Esophagus mucosa (tissue), 1 donor: ENCODE measurements around the gene HDAC7. TPM values are rescaled to one million over a fixed set of nuclear protein-coding genes. Genes with fewer than 3 reads are reported as not detected.

Source experiments
- ATAC-seq: fragments of 200-7000 bp; cut with Tn5 transposase; one replicate; pipeline ENCODE4 v1.9.1; 2020
- total RNA-seq: library from RNA; stranded (reverse); gene quantifications from one replicate; pipeline ENCODE4 v1.2.4, GENCODE V29; 2023
- donor health status: DM: yes; HTN: yes; CAD: no.

The HDAC7 gene
- total RNA-seq, 1 donor from 2014 or later: 25.1 TPM

- ATAC-seq: peak; percentile 80
These were observed 60.6 kb downstream of the HDAC7 start, which contains the start of gene RAPGEF3 for GRCh38 chr12:47758834-47759690. Gene RAPGEF3, minus strand, starts transcription at chr12:47758880. Its CDS starts 324 bp downstream, at chr12:47758556.

GRCh38 chr12:47758584-47758833 is 61.2 kb downstream of the HDAC7 start:
- ATAC-seq: no peak

- peak; percentile 0 for ATAC-seq
These were observed 61.7 kb downstream of the HDAC7 start for GRCh38 chr12:47757840-47758583.

GRCh38 chr12:47757364-47757839 is 62.3 kb downstream of the HDAC7 start:
- no peak for ATAC-seq

- ATAC-seq: peak; percentile 13
These were observed 63.8 kb downstream of the HDAC7 start for GRCh38 chr12:47755655-47756562.

- peak; percentile 41 for ATAC-seq
These were observed 64.8 kb downstream of the HDAC7 start for GRCh38 chr12:47754881-47755280.

GRCh38 chr12:47754126-47754525 is 65.6 kb downstream of the HDAC7 start:
- ATAC-seq: no peak

GRCh38 chr12:47753021-47754001 is 66.4 kb downstream of the HDAC7 start:
- ATAC-seq: peak; percentile 85

GRCh38 chr12:47752552-47752951 is 67.2 kb downstream of the HDAC7 start:
- ATAC-seq: peak; percentile 71

GRCh38 chr12:47752121-47752520 is 67.6 kb downstream of the HDAC7 start:
- no peak for ATAC-seq

GRCh38 chr12:47751561-47751960 is 68.1 kb downstream of the HDAC7 start:
- ATAC-seq: no peak

- ATAC-seq: no peak
These were observed 68.7 kb downstream of the HDAC7 start for GRCh38 chr12:47750916-47751470.

GRCh38 chr12:47750229-47750798 is 69.4 kb downstream of the HDAC7 start:
- ATAC-seq: no peak

GRCh38 chr12:47748899-47749298 is 70.8 kb downstream of the HDAC7 start:
- ATAC-seq: no peak

GRCh38 chr12:47748507-47748828 is 71.2 kb downstream of the HDAC7 start:
- ATAC-seq: no peak

- no peak for ATAC-seq
These were observed 71.9 kb downstream of the HDAC7 start for GRCh38 chr12:47747596-47748506.

GRCh38 chr12:47747126-47747525 is 72.6 kb downstream of the HDAC7 start:
- ATAC-seq: no peak

GRCh38 chr12:47746523-47746922 is 73.2 kb downstream of the HDAC7 start:
- ATAC-seq: no peak

GRCh38 chr12:47746073-47746472 is 73.6 kb downstream of the HDAC7 start:
- no peak for ATAC-seq
